ENCODE results near the gene UTF1. TPM values are rescaled to one million over a fixed set of nuclear protein-coding genes. Genes with fewer than 3 reads are reported as not detected.

The UTF1 gene
- total and polyA plus RNA-seq, 2 of the 8 experiments (the other 6 are each of a cell fraction or from before 2014, with no cell fraction given) = 0.47 to 21.8 TPM

DNA sequence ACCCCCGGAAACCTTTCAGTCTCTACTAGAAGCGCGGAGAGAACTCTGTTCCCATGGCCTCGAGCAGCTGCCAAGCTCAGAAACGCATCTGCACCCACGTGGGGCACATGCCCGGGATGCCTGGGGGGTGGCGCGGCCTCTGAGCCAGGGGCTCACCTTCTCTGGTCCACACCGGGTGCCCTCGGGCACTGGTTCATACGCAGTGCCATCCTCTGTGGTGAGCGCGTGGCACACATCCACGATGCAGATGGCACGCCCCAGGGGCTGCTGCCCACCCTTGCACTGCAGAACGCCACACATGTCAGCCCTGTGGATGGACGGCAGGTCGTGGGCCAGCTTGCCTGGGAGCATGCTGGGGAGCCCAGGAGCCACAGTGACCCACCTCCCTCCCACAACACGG, 40.2 kb downstream of the UTF1 start:
- DNase-seq (ENCODE audit: low read depth in 1 of 2, low spot score in 2 of 2) (no peak), FAIRE-seq (no peak)
- H3K9ac ChIP-seq (replicated peaks in 1 of 4; ENCODE audit: extremely low read depth in 1 of 4, low read depth in 3 of 4, low read length in 3 of 4) = no peak overlapping the region
- no peak overlapping the region for H3K23ac ChIP-seq (ENCODE audit: insufficient read length)
- no peak overlapping the region for H2AFZ ChIP-seq (ENCODE audit: low read length)
- WGBS, 2 experiments (ENCODE audit: extremely low coverage in 1 of 2, insufficient coverage in 1 of 2, insufficient read length in 1 of 2, insufficient replicate concordance in 2 of 2, low coverage in 1 of 2, low lambda C conversion rate in 2 of 2, missing lambda C conversion rate in 1 of 2) = 91% methylated on average over 19 of the region's 20 CpGs; no CpG with 5 or more reads in 1 of the 2 experiments
- no peak overlapping the region for H3K18ac ChIP-seq (ENCODE audit: extremely low read depth, low read length)
- H2BK20ac ChIP-seq (ENCODE audit: low read length) = no peak overlapping the region
- no peak overlapping the region for H2BK120ac ChIP-seq (replicated peaks; ENCODE audit: low read depth, low read length)
- H4K91ac ChIP-seq (replicated peaks; ENCODE audit: insufficient read length, low read length) = no peak overlapping the region
- no peak overlapping the region for H2BK12ac ChIP-seq (ENCODE audit: low read depth, low read length)
- H3K79me2 ChIP-seq (ENCODE audit: control insufficient read depth in 1 of 2, insufficient read depth in 2 of 2, low read length in 2 of 2) = no peaks in the 10 kb centered on the region
- no peaks in the 10 kb centered on the region for H3K23me2 ChIP-seq (ENCODE audit: low read depth, low read length)
- H3K56ac ChIP-seq (replicated peaks; ENCODE audit: insufficient read length, low read depth, low read length) = no peak overlapping the region
- H2BK5ac ChIP-seq (ENCODE audit: low read depth, low read length) = no peak overlapping the region
- peaks cover 0 to 3% of the 10 kb centered on the region in 2 experiments for H4K20me1 ChIP-seq (replicated peaks in 1 of 2; ENCODE audit: control insufficient read depth in 1 of 2, insufficient read depth in 2 of 2, low read length in 2 of 2)
- H4K8ac ChIP-seq (ENCODE audit: extremely low read depth, insufficient read depth, low read length) = no peak overlapping the region
- no peaks in the 10 kb centered on the region for H3K36me3 ChIP-seq (ENCODE audit: control insufficient read depth in 2 of 4, insufficient read depth in 4 of 4, low read length in 3 of 4)
- no peak overlapping the region for H2BK15ac ChIP-seq (ENCODE audit: low read length)
- no peak overlapping the region for H3K27ac ChIP-seq (ENCODE audit: low read depth, low read length)
- H3K9me3 ChIP-seq (ENCODE audit: insufficient read depth in 2 of 2, low read depth in 1 of 2, low read length in 1 of 2) = no peaks in the 10 kb centered on the region
- H4K5ac ChIP-seq (ENCODE audit: insufficient read length, low read depth, low read length) = no peak overlapping the region
- peaks cover 0 to 3% (median 0%) of the 10 kb centered on the region in 4 experiments; a peak in 3 of 7 replicates for H3K4me1 ChIP-seq (replicated peaks in 1 of 4; ENCODE audit: control insufficient read depth in 3 of 4, insufficient read depth in 4 of 4, low read length in 3 of 4)
- ChIA-PET CTCF (ENCODE audit: partially characterized antibody) (interaction anchor here (1.7 to 3.5 kb wide), 3 partner anchors 13 to 127 kb away, joined by 4 to 11 read pairs (median 10); no protein-coding TSS in a partner anchor), POLR2A (ENCODE audit: partially characterized antibody) (no interaction called here)
- H3K4me3 ChIP-seq (ENCODE audit: extremely low read depth in 1 of 4, insufficient read depth in 2 of 4, low read depth in 3 of 4, low read length in 4 of 4) = no peak overlapping the region
- H2AK5ac ChIP-seq (ENCODE audit: low read depth, low read length) = no peak overlapping the region
- no peak overlapping the region for H3K4me2 ChIP-seq (ENCODE audit: insufficient read depth in 1 of 2, low read depth in 2 of 2, low read length in 2 of 2)
- no peak overlapping the region for H3K4ac ChIP-seq (replicated peaks; ENCODE audit: insufficient read length, low read depth, low read length)
- no peaks in the 10 kb centered on the region for H3K79me1 ChIP-seq (ENCODE audit: low read depth, low read length)
- H3K14ac ChIP-seq (ENCODE audit: insufficient read length) = no peak overlapping the region
- H3K27me3 ChIP-seq (replicated peaks in 1 of 4; ENCODE audit: control insufficient read depth in 3 of 4, extremely low read depth in 1 of 4, insufficient read depth in 3 of 4, low read length in 3 of 4) = no peaks in the 10 kb centered on the region; a peak in 1 of 7 replicates
- TF ChIP-seq CHD2 (IDR thresholded peaks at IDR 0.05; ENCODE audit: low read length) (no peak), TCF12 (IDR thresholded peaks at IDR 0.05; ENCODE audit: low read depth, low read length) (no peak), RFX5 (IDR thresholded peaks at IDR 0.05; ENCODE audit: borderline replicate concordance, low read depth, low read length) (no peak), YY1 (IDR thresholded peaks at IDR 0.05; ENCODE audit: low read depth, low read length) (no peak), MAFK (IDR thresholded peaks at IDR 0.05; ENCODE audit: low read depth, low read length) (no peak), CBX5 (IDR thresholded peaks at IDR 0.05; ENCODE audit: low read depth, low read length) (no peak), SP4 (IDR thresholded peaks at IDR 0.05; ENCODE audit: low read length) (no peak), RAD21 (IDR thresholded peaks at IDR 0.05 in 1 of 2, conservative IDR thresholded peaks at IDR 0.05 in 1 of 2; ENCODE audit: low read depth in 2 of 2, low read length in 2 of 2) (no peak)
- TF ChIP-seq, protein P1, sequence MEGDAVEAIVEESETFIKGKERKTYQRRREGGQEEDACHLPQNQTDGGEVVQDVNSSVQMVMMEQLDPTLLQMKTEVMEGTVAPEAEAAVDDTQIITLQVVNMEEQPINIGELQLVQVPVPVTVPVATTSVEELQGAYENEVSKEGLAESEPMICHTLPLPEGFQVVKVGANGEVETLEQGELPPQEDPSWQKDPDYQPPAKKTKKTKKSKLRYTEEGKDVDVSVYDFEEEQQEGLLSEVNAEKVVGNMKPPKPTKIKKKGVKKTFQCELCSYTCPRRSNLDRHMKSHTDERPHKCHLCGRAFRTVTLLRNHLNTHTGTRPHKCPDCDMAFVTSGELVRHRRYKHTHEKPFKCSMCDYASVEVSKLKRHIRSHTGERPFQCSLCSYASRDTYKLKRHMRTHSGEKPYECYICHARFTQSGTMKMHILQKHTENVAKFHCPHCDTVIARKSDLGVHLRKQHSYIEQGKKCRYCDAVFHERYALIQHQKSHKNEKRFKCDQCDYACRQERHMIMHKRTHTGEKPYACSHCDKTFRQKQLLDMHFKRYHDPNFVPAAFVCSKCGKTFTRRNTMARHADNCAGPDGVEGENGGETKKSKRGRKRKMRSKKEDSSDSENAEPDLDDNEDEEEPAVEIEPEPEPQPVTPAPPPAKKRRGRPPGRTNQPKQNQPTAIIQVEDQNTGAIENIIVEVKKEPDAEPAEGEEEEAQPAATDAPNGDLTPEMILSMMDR (IDR thresholded peaks at IDR 0.05; ENCODE audit: control extremely low read depth in 1 of 3, insufficient read depth in 1 of 3, low read depth in 1 of 3, low read length in 3 of 3) = no peak
- TF ChIP-seq, protein P2, sequence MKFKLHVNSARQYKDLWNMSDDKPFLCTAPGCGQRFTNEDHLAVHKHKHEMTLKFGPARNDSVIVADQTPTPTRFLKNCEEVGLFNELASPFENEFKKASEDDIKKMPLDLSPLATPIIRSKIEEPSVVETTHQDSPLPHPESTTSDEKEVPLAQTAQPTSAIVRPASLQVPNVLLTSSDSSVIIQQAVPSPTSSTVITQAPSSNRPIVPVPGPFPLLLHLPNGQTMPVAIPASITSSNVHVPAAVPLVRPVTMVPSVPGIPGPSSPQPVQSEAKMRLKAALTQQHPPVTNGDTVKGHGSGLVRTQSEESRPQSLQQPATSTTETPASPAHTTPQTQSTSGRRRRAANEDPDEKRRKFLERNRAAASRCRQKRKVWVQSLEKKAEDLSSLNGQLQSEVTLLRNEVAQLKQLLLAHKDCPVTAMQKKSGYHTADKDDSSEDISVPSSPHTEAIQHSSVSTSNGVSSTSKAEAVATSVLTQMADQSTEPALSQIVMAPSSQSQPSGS (IDR thresholded peaks at IDR 0.05; ENCODE audit: low read length) = no peak
